IMR-90 (cell line): ENCODE results near the gene MBTD1.

Source experiments
- BHLHE40 ChIP-seq: fragments of 150-350 bp; IDR thresholded peaks from 2 replicates; pipeline ENCODE4 v1.6.1; 2016; ENCODE audit warnings: mild to moderate bottlenecking, low read depth, low read length
- CEBPB ChIP-seq: IDR thresholded peaks from 2 replicates; pipeline ENCODE4 v1.6.1; 2012; ENCODE audit warnings: low read depth, low read length, improper control_type of control experiment
- CTCF ChIP-seq: conservative IDR thresholded peaks from 2 replicates; pipeline ENCODE4 v1.5.1; 2012; ENCODE audit warnings: mild to moderate bottlenecking, low read depth, low read length, improper control_type of control experiment
- FOS ChIP-seq: fragments of 150-350 bp; IDR thresholded peaks from 2 replicates; pipeline ENCODE4 v1.6.1; 2016; ENCODE audit warnings: low read depth, low read length
- MAFK ChIP-seq: IDR thresholded peaks from 2 replicates; pipeline ENCODE4 v1.6.1; 2012; ENCODE audit warnings: low read depth, low read length, improper control_type of control experiment
- MAZ ChIP-seq: IDR thresholded peaks from 2 replicates; pipeline ENCODE4 v1.6.1; 2012; ENCODE audit warnings: low read depth, mild to moderate bottlenecking, low read length, improper control_type of control experiment, moderate library complexity, borderline replicate concordance
- POLR2A ChIP-seq: IDR thresholded peaks from 2 replicates; pipeline ENCODE4 v1.6.1; 2012; ENCODE audit warnings: mild to moderate bottlenecking, low read depth, low read length
- RAD21 ChIP-seq: IDR thresholded peaks from 2 replicates; pipeline ENCODE4 v1.6.1; 2012; ENCODE audit warnings: low read length, improper control_type of control experiment
- RCOR1 ChIP-seq: IDR thresholded peaks from 2 replicates; pipeline ENCODE4 v1.6.1; 2012; ENCODE audit warnings: mild to moderate bottlenecking, low read length, improper control_type of control experiment; ENCODE audit not compliant: insufficient replicate concordance
- RFX5 ChIP-seq: IDR thresholded peaks from 2 replicates; pipeline ENCODE4 v1.8.0; 2012; ENCODE audit warnings: low read depth, mild to moderate bottlenecking, low read length, moderate library complexity
- SMC3 ChIP-seq: fragments of 150-350 bp; IDR thresholded peaks from 2 replicates; pipeline ENCODE4 v1.6.1; 2016; ENCODE audit warnings: low read depth, mild to moderate bottlenecking, antibody characterized with exemption, low read length, moderate library complexity
- TF ChIP-seq, protein P1 (sequence below): fragments of 150-350 bp; IDR thresholded peaks from 2 replicates; pipeline ENCODE4 v1.6.1; 2017; ENCODE audit warnings: mild to moderate bottlenecking, antibody characterized with exemption, low read length, low read depth
- TF ChIP-seq, protein P2 (sequence below): fragments of 150-350 bp; IDR thresholded peaks from 2 replicates; pipeline ENCODE4 v1.6.1; 2016; ENCODE audit warnings: low read depth, mild to moderate bottlenecking, low read length, moderate library complexity, borderline replicate concordance

DNA sequence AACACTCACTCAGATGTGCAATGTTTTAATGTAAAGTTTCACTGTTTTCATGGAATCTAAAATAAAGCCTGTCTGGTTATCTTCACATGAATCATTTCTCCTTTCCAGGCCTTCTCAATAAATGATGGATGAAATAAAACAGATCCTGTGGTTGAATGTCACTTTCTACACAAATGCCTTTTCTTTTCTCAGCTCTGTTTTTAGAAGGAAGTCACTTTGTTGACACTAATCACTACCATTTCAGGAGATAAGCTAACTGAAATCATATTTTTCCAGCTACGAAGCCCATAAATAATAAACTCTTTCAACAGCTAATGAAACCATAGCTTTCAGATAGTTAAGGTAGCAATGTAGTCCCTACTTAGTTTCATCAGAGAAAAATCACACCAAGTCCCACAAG is 75.7 kb downstream of the MBTD1 start:
- TF ChIP-seq CTCF (no peak), POLR2A (no peak), RCOR1 (no peak), SMC3 (no peak), CEBPB (no peak), RFX5 (no peak), BHLHE40 (no peak), MAFK (no peak), FOS (no peak), MAZ (no peak), RAD21 (no peak)
- TF ChIP-seq, protein P1, sequence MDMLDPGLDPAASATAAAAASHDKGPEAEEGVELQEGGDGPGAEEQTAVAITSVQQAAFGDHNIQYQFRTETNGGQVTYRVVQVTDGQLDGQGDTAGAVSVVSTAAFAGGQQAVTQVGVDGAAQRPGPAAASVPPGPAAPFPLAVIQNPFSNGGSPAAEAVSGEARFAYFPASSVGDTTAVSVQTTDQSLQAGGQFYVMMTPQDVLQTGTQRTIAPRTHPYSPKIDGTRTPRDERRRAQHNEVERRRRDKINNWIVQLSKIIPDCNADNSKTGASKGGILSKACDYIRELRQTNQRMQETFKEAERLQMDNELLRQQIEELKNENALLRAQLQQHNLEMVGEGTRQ, result no peak
- TF ChIP-seq, protein P2, sequence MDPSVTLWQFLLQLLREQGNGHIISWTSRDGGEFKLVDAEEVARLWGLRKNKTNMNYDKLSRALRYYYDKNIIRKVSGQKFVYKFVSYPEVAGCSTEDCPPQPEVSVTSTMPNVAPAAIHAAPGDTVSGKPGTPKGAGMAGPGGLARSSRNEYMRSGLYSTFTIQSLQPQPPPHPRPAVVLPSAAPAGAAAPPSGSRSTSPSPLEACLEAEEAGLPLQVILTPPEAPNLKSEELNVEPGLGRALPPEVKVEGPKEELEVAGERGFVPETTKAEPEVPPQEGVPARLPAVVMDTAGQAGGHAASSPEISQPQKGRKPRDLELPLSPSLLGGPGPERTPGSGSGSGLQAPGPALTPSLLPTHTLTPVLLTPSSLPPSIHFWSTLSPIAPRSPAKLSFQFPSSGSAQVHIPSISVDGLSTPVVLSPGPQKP, result no peak
